Measurements from ENCODE around the gene ARHGDIG.

ARHGDIG gene

GRCh38 chr16:259226-259625, 21.2 kb upstream of the ARHGDIG start:
- no peak overlapping the region for H3K4me3 ChIP-seq (ENCODE audit: low read length)
- TF ChIP-seq CTCF (conservative IDR thresholded peaks at IDR 0.05; ENCODE audit: low read length), result no peak
- no peak for DNase-seq (ENCODE audit: low read depth)

- no peak for DNase-seq (ENCODE audit: low read depth)
- no peak overlapping the region for H3K4me3 ChIP-seq (ENCODE audit: low read length)
- no peak for TF ChIP-seq CTCF (conservative IDR thresholded peaks at IDR 0.05; ENCODE audit: low read length)
Measured at GRCh38 chr16:259814-260253, 20.6 kb upstream of the ARHGDIG start.

- no peak for DNase-seq (ENCODE audit: low read depth)
- TF ChIP-seq CTCF (conservative IDR thresholded peaks at IDR 0.05; ENCODE audit: low read length), result no peak
- H3K4me3 ChIP-seq (ENCODE audit: low read length), result no peak overlapping the region
Measured at GRCh38 chr16:260326-260725, 20.1 kb upstream of the ARHGDIG start.

GRCh38 chr16:261031-261691, 19.2 kb upstream of the ARHGDIG start:
- H3K4me3 ChIP-seq (ENCODE audit: low read length), result no peak overlapping the region
- DNase-seq (ENCODE audit: low read depth), result no peak
- TF ChIP-seq CTCF (conservative IDR thresholded peaks at IDR 0.05; ENCODE audit: low read length), result no peak

GRCh38 chr16:262121-262745, 18.2 kb upstream of the ARHGDIG start:
- TF ChIP-seq CTCF (conservative IDR thresholded peaks at IDR 0.05; ENCODE audit: low read length), result no peak
- no peak for DNase-seq (ENCODE audit: low read depth)
- no peak overlapping the region for H3K4me3 ChIP-seq (ENCODE audit: low read length)

- no peak for DNase-seq (ENCODE audit: low read depth)
- no peak for TF ChIP-seq CTCF (conservative IDR thresholded peaks at IDR 0.05; ENCODE audit: low read length)
- no peak overlapping the region for H3K4me3 ChIP-seq (ENCODE audit: low read length)
Measured at GRCh38 chr16:263182-263774, 17.1 kb upstream of the ARHGDIG start.

- no peak for DNase-seq (ENCODE audit: low read depth)
- no peak overlapping the region for H3K4me3 ChIP-seq (ENCODE audit: low read length)
- no peak for TF ChIP-seq CTCF (conservative IDR thresholded peaks at IDR 0.05; ENCODE audit: low read length)
Measured at GRCh38 chr16:263944-264343, 16.4 kb upstream of the ARHGDIG start.

Measured in AG10803 (cell line).